Peyer's patch (tissue), 4 donors: ENCODE results near the gene SMKR1.

Experiments used
- POLR2A ChIP-seq, 2 donors: fragments of 450-650 bp; IDR thresholded peaks; one replicate each; pipeline ENCODE4 v1.5.1; 2017; ENCODE audit warnings: antibody characterized with exemption in 2 of 2, mild to moderate bottlenecking in 2 of 2, moderate library complexity in 2 of 2
- TF ChIP-seq, protein P1 (sequence below), 6 experiments: fragments of 450-650 bp in 4 of 6; fragments of 200-600 bp in 2 of 6; sonication (generic) in 1 of 6; IDR thresholded peaks; one replicate each; pipeline ENCODE4 v1.5.1; 2017 to 2019; ENCODE audit warnings: antibody characterized with exemption in 6 of 6, mild to moderate bottlenecking in 3 of 6, moderate library complexity in 1 of 6

DNA sequence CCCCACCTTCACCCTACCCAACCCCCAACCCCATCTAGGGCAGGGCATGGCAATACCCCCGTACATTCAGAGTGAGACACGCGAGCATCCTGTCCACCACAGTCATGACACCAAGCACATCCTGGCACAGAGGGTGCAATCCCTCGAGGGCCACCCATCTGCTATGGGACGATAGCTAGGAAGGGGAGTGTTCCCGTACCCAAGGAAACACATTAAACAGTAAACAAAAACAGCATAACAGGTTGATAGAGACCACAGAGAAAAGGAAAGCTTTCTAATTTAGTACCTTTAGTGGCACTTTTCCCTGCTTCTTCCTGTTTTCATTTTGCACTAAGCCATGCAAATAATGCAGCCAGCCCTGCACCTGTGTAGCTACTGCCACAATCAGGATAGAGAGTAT is 2.3 kb upstream of the SMKR1 start:
- TF ChIP-seq, protein P1, sequence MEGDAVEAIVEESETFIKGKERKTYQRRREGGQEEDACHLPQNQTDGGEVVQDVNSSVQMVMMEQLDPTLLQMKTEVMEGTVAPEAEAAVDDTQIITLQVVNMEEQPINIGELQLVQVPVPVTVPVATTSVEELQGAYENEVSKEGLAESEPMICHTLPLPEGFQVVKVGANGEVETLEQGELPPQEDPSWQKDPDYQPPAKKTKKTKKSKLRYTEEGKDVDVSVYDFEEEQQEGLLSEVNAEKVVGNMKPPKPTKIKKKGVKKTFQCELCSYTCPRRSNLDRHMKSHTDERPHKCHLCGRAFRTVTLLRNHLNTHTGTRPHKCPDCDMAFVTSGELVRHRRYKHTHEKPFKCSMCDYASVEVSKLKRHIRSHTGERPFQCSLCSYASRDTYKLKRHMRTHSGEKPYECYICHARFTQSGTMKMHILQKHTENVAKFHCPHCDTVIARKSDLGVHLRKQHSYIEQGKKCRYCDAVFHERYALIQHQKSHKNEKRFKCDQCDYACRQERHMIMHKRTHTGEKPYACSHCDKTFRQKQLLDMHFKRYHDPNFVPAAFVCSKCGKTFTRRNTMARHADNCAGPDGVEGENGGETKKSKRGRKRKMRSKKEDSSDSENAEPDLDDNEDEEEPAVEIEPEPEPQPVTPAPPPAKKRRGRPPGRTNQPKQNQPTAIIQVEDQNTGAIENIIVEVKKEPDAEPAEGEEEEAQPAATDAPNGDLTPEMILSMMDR (IDR thresholded peaks at IDR 0.05), result no peak
- TF ChIP-seq POLR2A (IDR thresholded peaks at IDR 0.05), result no peak
